Kidney tubule cell (primary cell): ENCODE data around the gene RNF207.

ENCODE experiments used
- DNase-seq: peaks from one replicate; pipeline ENCODE4 v3.0.0-alpha.2; 2018; ENCODE audit warnings: low spot score

The RNF207 gene

GRCh38 chr1:6205849-6206519 is at the start of gene RNF207:
Gene RNF207, plus strand, starts transcription at chr1:6206119. Its CDS starts 417 bp downstream, at chr1:6206536.
- DNase-seq, result peak; percentile 90

GRCh38 chr1:6157132-6157527 is 48.8 kb upstream of the RNF207 start:
- peak; percentile 57 for DNase-seq

GRCh38 chr1:6157528-6158174 is 48.3 kb upstream of the RNF207 start:
- peak; percentile 92 for DNase-seq

- no peak for DNase-seq
Observed at GRCh38 chr1:6158181-6158580, 47.7 kb upstream of the RNF207 start.

GRCh38 chr1:6162341-6162740 is 43.6 kb upstream of the RNF207 start:
- no peak for DNase-seq

- DNase-seq, result no peak
Observed at GRCh38 chr1:6162773-6163172, 43.1 kb upstream of the RNF207 start.

- no peak for DNase-seq
Observed at GRCh38 chr1:6163191-6163972, 42.5 kb upstream of the RNF207 start.

GRCh38 chr1:6163973-6164617 is 41.8 kb upstream of the RNF207 start:
- DNase-seq, result no peak

- no peak for DNase-seq
Observed at GRCh38 chr1:6165027-6165426, 40.9 kb upstream of the RNF207 start.

- no peak for DNase-seq
Observed at GRCh38 chr1:6165441-6165985, 40.4 kb upstream of the RNF207 start.

GRCh38 chr1:6166221-6166620 is 39.7 kb upstream of the RNF207 start:
- DNase-seq, result no peak

GRCh38 chr1:6166655-6167390 is 39.1 kb upstream of the RNF207 start:
- no peak for DNase-seq

GRCh38 chr1:6167391-6168303 is 38.3 kb upstream of the RNF207 start:
- no peak for DNase-seq

GRCh38 chr1:6168947-6169586 is 36.9 kb upstream of the RNF207 start:
- DNase-seq, result no peak

- no peak for DNase-seq
Observed at GRCh38 chr1:6170116-6170741, 35.7 kb upstream of the RNF207 start.

GRCh38 chr1:6170742-6171201 is 35.1 kb upstream of the RNF207 start:
- no peak for DNase-seq

GRCh38 chr1:6171548-6172124 is 34.3 kb upstream of the RNF207 start:
- no peak for DNase-seq

GRCh38 chr1:6172549-6172948 is 33.4 kb upstream of the RNF207 start:
- DNase-seq, result no peak
